Suprapubic skin (tissue), 4 donors: Measurements from ENCODE around the gene ST7. TPM values are rescaled to one million over a fixed set of nuclear protein-coding genes. Genes with fewer than 3 reads are reported as not detected.

Source experiments
- DNase-seq, 2 donors: peaks; one replicate each; pipeline ENCODE4 v3.0.0-alpha.2; 2019; ENCODE audit warnings: low spot score in 2 of 2
- H3K27ac ChIP-seq: fragments of 200-600 bp; sonication (generic); one replicate; pipeline ENCODE4 v1.5.1; 2019
- H3K27me3 ChIP-seq: fragments of 200-600 bp; sonication (generic); one replicate; pipeline ENCODE4 v1.5.1; 2019
- H3K36me3 ChIP-seq: fragments of 200-600 bp; sonication (generic); one replicate; pipeline ENCODE4 v1.5.1; 2019
- H3K4me1 ChIP-seq: fragments of 200-600 bp; sonication (generic); one replicate; pipeline ENCODE4 v1.5.1; 2019
- H3K4me3 ChIP-seq: fragments of 200-600 bp; sonication (generic); one replicate; pipeline ENCODE4 v1.5.1; 2019; ENCODE audit warnings: mild to moderate bottlenecking
- H3K9me3 ChIP-seq: fragments of 200-600 bp; sonication (generic); one replicate; pipeline ENCODE4 v1.5.1; 2019
- CTCF ChIP-seq, 2 donors: fragments of 200-600 bp in 1 of 2; fragments of 450-650 bp in 1 of 2; sonication (generic) in 1 of 2; IDR thresholded peaks; one replicate each; pipeline ENCODE4 v1.5.1; 2016 to 2019; ENCODE audit warnings: antibody characterized with exemption in 2 of 2, mild to moderate bottlenecking in 1 of 2, moderate library complexity in 1 of 2
- EP300 ChIP-seq: sonication (generic); formaldehyde crosslinking; IDR thresholded peaks from one replicate; pipeline ENCODE4 v1.6.1; 2017; ENCODE audit warnings: antibody characterized with exemption
- POLR2A ChIP-seq, 2 donors: fragments of 450-650 bp; IDR thresholded peaks; one replicate each; pipeline ENCODE4 v1.6.1; 2017; ENCODE audit warnings: antibody characterized with exemption in 2 of 2, mild to moderate bottlenecking in 2 of 2, moderate library complexity in 2 of 2
- POLR2AphosphoS5 ChIP-seq, 3 donors: sonication (generic); formaldehyde crosslinking; IDR thresholded peaks; one replicate each; pipeline ENCODE4 v1.6.1; 2017; ENCODE audit warnings: antibody characterized with exemption in 3 of 3
- WGBS: methylation state at CpG from one replicate; pipeline ENCODE4 v1.1.5; 2018; 5-methylcytosine and 5-hydroxymethylcytosine counted together
- total RNA-seq, 4 donors: library from RNA; depleted of rRNA; stranded (reverse); fragments of >200 nt; gene quantifications; one replicate each; pipeline ENCODE4 v1.1.0, GENCODE V29; 2016

The ST7 gene
- total RNA-seq, 4 donors from 2014 or later: 13.1 to 28.2 (median 18.6) TPM

GRCh38 chr7:116950889-116951351, 2.4 kb upstream of the ST7 start:
- DNase-seq: no peak
- Histone ChIP-seq H3K36me3 (no peaks in the 10 kb centered on the region), H3K4me1 (peaks cover 23% of the 10 kb centered on the region), H3K27me3 (no peaks in the 10 kb centered on the region), H3K4me3 (no peak overlapping the region), H3K9me3 (no peaks in the 10 kb centered on the region), H3K27ac (no peak overlapping the region)
- 95% methylated on average over 5 of the region's 5 CpGs for WGBS
- TF ChIP-seq CTCF (IDR thresholded peaks at IDR 0.05): no peak
- TF ChIP-seq POLR2AphosphoS5 (IDR thresholded peaks at IDR 0.05): no peak
- TF ChIP-seq EP300: no peak
- no peak for TF ChIP-seq POLR2A (IDR thresholded peaks at IDR 0.05)

- no peak overlapping the region for H3K4me3 ChIP-seq
- DNase-seq: no peak
- WGBS: 92% methylated on average over 17 of the region's 17 CpGs
- H3K9me3 ChIP-seq: no peaks in the 10 kb centered on the region
- no peak for TF ChIP-seq POLR2A (IDR thresholded peaks at IDR 0.05)
- no peak for TF ChIP-seq POLR2AphosphoS5 (IDR thresholded peaks at IDR 0.05)
- no peak for TF ChIP-seq CTCF (IDR thresholded peaks at IDR 0.05)
- no peak for TF ChIP-seq EP300
- peaks cover 30% of the 10 kb centered on the region for H3K4me1 ChIP-seq
- no peaks in the 10 kb centered on the region for H3K27me3 ChIP-seq
- H3K36me3 ChIP-seq: no peaks in the 10 kb centered on the region
- H3K27ac ChIP-seq: no peak overlapping the region
Observed at GRCh38 chr7:116951366-116952292, 1.7 kb upstream of the ST7 start.

GRCh38 chr7:116952635-116953371, 498 bp upstream of the ST7 start:
- peak overlapping the region; percentile 66 for H3K4me3 ChIP-seq

GRCh38 chr7:116953906-116954838, 871 bp downstream of the ST7 start:
- Histone ChIP-seq H3K9me3 (no peaks in the 10 kb centered on the region), H3K4me1 (peaks cover 32% of the 10 kb centered on the region), H3K27me3 (no peaks in the 10 kb centered on the region), H3K27ac (peak overlapping the region; percentile 94), H3K4me3 (peak overlapping the region; percentile 66), H3K36me3 (no peaks in the 10 kb centered on the region)
- peak; percentile 74 to 79 for DNase-seq
- no peak for TF ChIP-seq EP300
- TF ChIP-seq POLR2AphosphoS5 (IDR thresholded peaks at IDR 0.05): no peak
- no peak for TF ChIP-seq POLR2A (IDR thresholded peaks at IDR 0.05)
- 5% methylated on average over 8 of the region's 63 CpGs for WGBS

More at GRCh38 chr7:116952635-116953371, 498 bp upstream of the ST7 start:
- Histone ChIP-seq H3K27me3 (no peaks in the 10 kb centered on the region), H3K27ac (peak overlapping the region; percentile 94), H3K9me3 (no peaks in the 10 kb centered on the region), H3K36me3 (no peaks in the 10 kb centered on the region), H3K4me1 (peaks cover 32% of the 10 kb centered on the region)
- peak; percentile 85 to 86 for DNase-seq
- no peak for TF ChIP-seq POLR2A (IDR thresholded peaks at IDR 0.05)
- no peak for TF ChIP-seq CTCF (IDR thresholded peaks at IDR 0.05)
- TF ChIP-seq EP300: no peak
- no peak for TF ChIP-seq POLR2AphosphoS5 (IDR thresholded peaks at IDR 0.05)
- WGBS: 4% methylated on average over 23 of the region's 25 CpGs

GRCh38 chr7:116955340-116955739, 2.0 kb downstream of the ST7 start:
- H3K4me1 ChIP-seq: peaks cover 32% of the 10 kb centered on the region
- DNase-seq: no peak
- TF ChIP-seq CTCF (IDR thresholded peaks at IDR 0.05): no peak
- TF ChIP-seq EP300: no peak
- no peak for TF ChIP-seq POLR2AphosphoS5 (IDR thresholded peaks at IDR 0.05)
- TF ChIP-seq POLR2A (IDR thresholded peaks at IDR 0.05): no peak
- no peaks in the 10 kb centered on the region for H3K36me3 ChIP-seq
- no peaks in the 10 kb centered on the region for H3K27me3 ChIP-seq
- H3K4me3 ChIP-seq: no peak overlapping the region
- no peak overlapping the region for H3K27ac ChIP-seq
- no peaks in the 10 kb centered on the region for H3K9me3 ChIP-seq
